A549 (cell line): Measurements from ENCODE around the gene SH3BP5. TPM values are rescaled to one million over a fixed set of nuclear protein-coding genes. Genes with fewer than 3 reads are reported as not detected.

Experiments used
- ATAC-seq, 2 experiments: fragments of 200-7000 bp in 1 of 2; fragments of >200 bp in 1 of 2; cut with Nextera tagmentation in 1 of 2; cut with Tn5 transposase in 1 of 2; 3 replicates each; pipeline versions ENCODE4 v1.8.0 to v1.9.1; 2018 to 2020; ENCODE audit warnings: mild to moderate bottlenecking in 1 of 2, moderate library complexity in 1 of 2
- CTCF ChIA-PET: fragments of 300-600 bp; sonication (Branson Sonifier 250); formaldehyde crosslinking; extraction: SDS; loops from one replicate; lab custom pipeline; 2021; ENCODE audit warnings: antibody characterized with exemption, inconsistent platforms; lab: Yijun Ruan, JAX
- POLR2A ChIA-PET: fragments of 350-600 bp; formaldehyde crosslinking; extraction: SDS; loops from one replicate; lab custom pipeline; 2021; ENCODE audit warnings: antibody characterized with exemption, inconsistent platforms; lab: Yijun Ruan, JAX
- DNase-seq, 2 experiments: peaks; one replicate each; pipeline versions ENCODE4 v3.0.0 to v3.0.0-alpha.2; 2011 to 2016; ENCODE audit warnings: low read depth in 1 of 2, low spot score in 1 of 2
- FAIRE-seq: peaks from 2 replicates; lab custom pipeline; 2011; peaks lifted over from hg19 to GRCh38; lab: Jason Lieb, UNC
- H3K27ac ChIP-seq, 2 experiments: fragments of >200 bp; sonication (Bioruptor Twin); formaldehyde crosslinking; 3 replicates each; pipeline ENCODE4 v1.5.1; 2016 to 2017
- H3K4me1 ChIP-seq: fragments of >200 bp; sonication (Bioruptor Twin); formaldehyde crosslinking; 3 replicates; pipeline ENCODE4 v1.6.1; 2016
- H3K4me2 ChIP-seq: fragments of >200 bp; sonication (Bioruptor Twin); formaldehyde crosslinking; 3 replicates; pipeline ENCODE4 v1.6.1; 2016
- H3K4me3 ChIP-seq: fragments of >200 bp; sonication (Bioruptor Twin); formaldehyde crosslinking; 3 replicates; pipeline ENCODE4 v1.5.1; 2016
- H3K9me3 ChIP-seq: fragments of >200 bp; sonication (Bioruptor Twin); formaldehyde crosslinking; 3 replicates; pipeline ENCODE4 v1.6.1; 2016
- BHLHE40 ChIP-seq: IDR thresholded peaks from 2 replicates; pipeline ENCODE4 v1.6.1; 2012; ENCODE audit warnings: low read depth, low read length, inconsistent platforms
- CHD4 ChIP-seq: fragments of 200-600 bp; sonication (generic); IDR thresholded peaks from 2 replicates; pipeline ENCODE4 v1.6.1; 2016; ENCODE audit warnings: antibody characterized with exemption, mild to moderate bottlenecking, borderline replicate concordance
- CTCF ChIP-seq: fragments of >200 bp; sonication (Bioruptor Twin); formaldehyde crosslinking; IDR thresholded peaks from 3 replicates; pipeline ENCODE4 v1.5.1; 2016
- EHF ChIP-seq: fragments of 250-450 bp; sonication (Bioruptor Pico); IDR thresholded peaks from 2 replicates; pipeline ENCODE4 v1.5.0; 2020; ENCODE audit warnings: mild to moderate bottlenecking
- EHMT2 ChIP-seq: fragments of 200-600 bp; sonication (generic); IDR thresholded peaks from 2 replicates; pipeline ENCODE4 v1.6.1; 2016; ENCODE audit warnings: antibody characterized with exemption, low read depth, mild to moderate bottlenecking, moderate library complexity
- FOSB ChIP-seq: fragments of 250-450 bp; sonication (Bioruptor Pico); IDR thresholded peaks from 2 replicates; pipeline ENCODE4 v1.5.0; 2020; ENCODE audit warnings: mild to moderate bottlenecking, moderate library complexity
- GATA3 ChIP-seq: IDR thresholded peaks from 2 replicates; pipeline ENCODE4 v1.6.1; 2012; ENCODE audit warnings: borderline replicate concordance
- HOXA7 ChIP-seq: fragments of 250-450 bp; sonication (Bioruptor Pico); IDR thresholded peaks from 2 replicates; pipeline ENCODE4 v1.5.0; 2020; ENCODE audit warnings: mild to moderate bottlenecking, moderate library complexity
- KDM1A ChIP-seq: fragments of 200-600 bp; sonication (generic); IDR thresholded peaks from 2 replicates; pipeline ENCODE4 v1.6.1; 2016; ENCODE audit warnings: low read depth, mild to moderate bottlenecking
- MAZ ChIP-seq: fragments of 150-350 bp; IDR thresholded peaks from 2 replicates; pipeline ENCODE4 v1.6.1; 2014; ENCODE audit warnings: antibody characterized with exemption, low read depth, low read length, borderline replicate concordance
- MYC ChIP-seq: IDR thresholded peaks from 2 replicates; pipeline ENCODE4 v1.6.1; 2012; ENCODE audit warnings: mild to moderate bottlenecking, inconsistent platforms, low read length, improper control_type of control experiment, borderline replicate concordance
- POLR2A ChIP-seq: IDR thresholded peaks from 2 replicates; pipeline ENCODE4 v1.6.1; 2012; ENCODE audit warnings: mild to moderate bottlenecking, low read length
- TFCP2L1 ChIP-seq: fragments of 250-450 bp; sonication (Bioruptor Pico); IDR thresholded peaks from 2 replicates; pipeline ENCODE4 v1.5.0; 2021; ENCODE audit warnings: mild to moderate bottlenecking
- TP53 ChIP-seq: fragments of 250-450 bp; sonication (Bioruptor Pico); IDR thresholded peaks from 2 replicates; pipeline ENCODE4 v1.5.0; 2021; ENCODE audit warnings: mild to moderate bottlenecking, moderate library complexity
- ZC3H11A ChIP-seq: fragments of 450-650 bp; IDR thresholded peaks from 2 replicates; pipeline ENCODE4 v1.6.1; 2014; ENCODE audit warnings: antibody characterized with exemption, mild to moderate bottlenecking
- WGBS: methylation state at CpG from one replicate; pipeline ENCODE4 v1.1.6; 2017; ENCODE audit errors: missing lambda C conversion rate; 5-methylcytosine and 5-hydroxymethylcytosine counted together
- polyA plus RNA-seq, 4 experiments: library from polyadenylated mRNA; depleted of rRNA in 3 of 4; stranded (reverse); fragments of >200 nt; fragmentation: RNase III in 1 of 4; extraction: RNeasy Plus Mini Kit Qiagen cat#74134 plus additional on column Dnase treatment in 1 of 4; gene quantifications; 2 replicates in 3 of 4; 3 replicates in 1 of 4; pipeline ENCODE4 v1.2.3, GENCODE V29; 2011 to 2017
- TF ChIP-seq, protein P1 (sequence below): fragments of 250-450 bp; sonication (Bioruptor Pico); IDR thresholded peaks from 2 replicates; pipeline ENCODE4 v1.5.0; 2021; ENCODE audit warnings: mild to moderate bottlenecking, moderate library complexity, borderline replicate concordance
- TF ChIP-seq, protein P2 (sequence below): fragments of 150-350 bp; IDR thresholded peaks from 2 replicates; pipeline ENCODE4 v1.6.1; 2014; ENCODE audit warnings: low read depth, mild to moderate bottlenecking, low read length
- TF ChIP-seq, protein P3 (sequence below): fragments of >200 bp; sonication (Bioruptor Twin); formaldehyde crosslinking; IDR thresholded peaks from 2 replicates; pipeline ENCODE4 v1.6.1; 2016
- TF ChIP-seq, protein P4 (sequence below): IDR thresholded peaks from 2 replicates; pipeline ENCODE4 v1.6.1; 2012

The SH3BP5 gene
- polyA plus RNA-seq, 2 of the 4 experiments (the other 2 are of a cell fraction): 10.9 to 16.0 TPM

DNA sequence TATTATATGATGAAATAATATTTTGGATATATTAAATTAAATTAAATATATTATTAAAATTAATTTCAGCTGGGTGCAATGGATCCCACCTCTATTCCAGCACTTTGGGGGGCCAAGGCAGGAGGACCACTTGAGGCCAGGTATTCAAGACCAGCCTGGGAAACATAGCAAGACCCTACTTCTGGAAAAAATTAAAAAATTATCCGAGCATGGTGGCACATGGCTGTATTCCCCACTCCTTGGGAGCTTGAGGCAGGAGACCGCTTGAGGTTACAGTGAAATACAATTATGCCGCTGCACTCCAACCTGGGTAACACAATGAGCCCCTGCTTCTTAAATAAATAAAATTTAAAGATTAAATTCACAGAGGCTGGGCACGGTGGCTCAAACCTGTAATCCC is 61.4 kb downstream of the SH3BP5 start:
- 86% methylated on average over 4 of the region's 4 CpGs for WGBS
- FAIRE-seq (no peak), DNase-seq (no peak)
- CTCF ChIA-PET: interaction anchor here (1.0 to 11.1 kb wide), 6 partner anchors 11 to 108 kb away, joined by 3 to 145 read pairs (median 46); partner anchors contain the start of gene SH3BP5
- TF ChIP-seq GATA3 (no peak), KDM1A (no peak), BHLHE40 (no peak), EHF (CRISPR knock-in tag) (no peak), FOSB (no peak), EHMT2 (no peak), CTCF (no peak), TFCP2L1 (no peak), HOXA7 (CRISPR knock-in tag) (no peak), ZC3H11A (no peak), MYC (no peak), POLR2A (no peak), MAZ (no peak), TP53 (no peak), CHD4 (no peak)
- TF ChIP-seq, protein P1, sequence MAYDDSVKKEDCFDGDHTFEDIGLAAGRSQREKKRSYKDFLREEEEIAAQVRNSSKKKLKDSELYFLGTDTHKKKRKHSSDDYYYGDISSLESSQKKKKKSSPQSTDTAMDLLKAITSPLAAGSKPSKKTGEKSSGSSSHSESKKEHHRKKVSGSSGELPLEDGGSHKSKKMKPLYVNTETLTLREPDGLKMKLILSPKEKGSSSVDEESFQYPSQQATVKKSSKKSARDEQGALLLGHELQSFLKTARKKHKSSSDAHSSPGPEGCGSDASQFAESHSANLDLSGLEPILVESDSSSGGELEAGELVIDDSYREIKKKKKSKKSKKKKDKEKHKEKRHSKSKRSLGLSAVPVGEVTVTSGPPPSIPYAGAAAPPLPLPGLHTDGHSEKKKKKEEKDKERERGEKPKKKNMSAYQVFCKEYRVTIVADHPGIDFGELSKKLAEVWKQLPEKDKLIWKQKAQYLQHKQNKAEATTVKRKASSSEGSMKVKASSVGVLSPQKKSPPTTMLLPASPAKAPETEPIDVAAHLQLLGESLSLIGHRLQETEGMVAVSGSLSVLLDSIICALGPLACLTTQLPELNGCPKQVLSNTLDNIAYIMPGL (CRISPR knock-in tag): no peak
- TF ChIP-seq, protein P2, sequence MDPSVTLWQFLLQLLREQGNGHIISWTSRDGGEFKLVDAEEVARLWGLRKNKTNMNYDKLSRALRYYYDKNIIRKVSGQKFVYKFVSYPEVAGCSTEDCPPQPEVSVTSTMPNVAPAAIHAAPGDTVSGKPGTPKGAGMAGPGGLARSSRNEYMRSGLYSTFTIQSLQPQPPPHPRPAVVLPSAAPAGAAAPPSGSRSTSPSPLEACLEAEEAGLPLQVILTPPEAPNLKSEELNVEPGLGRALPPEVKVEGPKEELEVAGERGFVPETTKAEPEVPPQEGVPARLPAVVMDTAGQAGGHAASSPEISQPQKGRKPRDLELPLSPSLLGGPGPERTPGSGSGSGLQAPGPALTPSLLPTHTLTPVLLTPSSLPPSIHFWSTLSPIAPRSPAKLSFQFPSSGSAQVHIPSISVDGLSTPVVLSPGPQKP: no peak
- TF ChIP-seq, protein P3, sequence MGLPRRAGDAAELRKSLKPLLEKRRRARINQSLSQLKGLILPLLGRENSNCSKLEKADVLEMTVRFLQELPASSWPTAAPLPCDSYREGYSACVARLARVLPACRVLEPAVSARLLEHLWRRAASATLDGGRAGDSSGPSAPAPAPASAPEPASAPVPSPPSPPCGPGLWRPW: no peak
- TF ChIP-seq, protein P4, sequence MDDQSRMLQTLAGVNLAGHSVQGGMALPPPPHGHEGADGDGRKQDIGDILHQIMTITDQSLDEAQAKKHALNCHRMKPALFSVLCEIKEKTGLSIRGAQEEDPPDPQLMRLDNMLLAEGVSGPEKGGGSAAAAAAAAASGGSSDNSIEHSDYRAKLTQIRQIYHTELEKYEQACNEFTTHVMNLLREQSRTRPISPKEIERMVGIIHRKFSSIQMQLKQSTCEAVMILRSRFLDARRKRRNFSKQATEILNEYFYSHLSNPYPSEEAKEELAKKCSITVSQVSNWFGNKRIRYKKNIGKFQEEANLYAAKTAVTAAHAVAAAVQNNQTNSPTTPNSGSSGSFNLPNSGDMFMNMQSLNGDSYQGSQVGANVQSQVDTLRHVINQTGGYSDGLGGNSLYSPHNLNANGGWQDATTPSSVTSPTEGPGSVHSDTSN: no peak
- TF ChIP-seq, all 56 proteins: peak for 0
- Histone ChIP-seq H3K4me3 (no peak overlapping the region), H3K27ac (0 out of 6 replicates have a peak overlapping the region, but pooled peaks of 1 of the 2 experiments have one; percentile 5), H3K4me1 (peaks cover 21% of the 10 kb centered on the region), H3K9me3 (no peaks in the 10 kb centered on the region), H3K4me2 (no peak overlapping the region)
- ATAC-seq: no peak
- POLR2A ChIA-PET: interaction anchor here (0.6 kb wide), 1 partner anchor 23 kb away, joined by 6 read pairs; no protein-coding TSS in a partner anchor
